ENCODE results near the gene SAP30BP.
A peak's percentile ranks its signal among the peaks of the same experiment; 100 is the strongest.

SAP30BP gene

DNA sequence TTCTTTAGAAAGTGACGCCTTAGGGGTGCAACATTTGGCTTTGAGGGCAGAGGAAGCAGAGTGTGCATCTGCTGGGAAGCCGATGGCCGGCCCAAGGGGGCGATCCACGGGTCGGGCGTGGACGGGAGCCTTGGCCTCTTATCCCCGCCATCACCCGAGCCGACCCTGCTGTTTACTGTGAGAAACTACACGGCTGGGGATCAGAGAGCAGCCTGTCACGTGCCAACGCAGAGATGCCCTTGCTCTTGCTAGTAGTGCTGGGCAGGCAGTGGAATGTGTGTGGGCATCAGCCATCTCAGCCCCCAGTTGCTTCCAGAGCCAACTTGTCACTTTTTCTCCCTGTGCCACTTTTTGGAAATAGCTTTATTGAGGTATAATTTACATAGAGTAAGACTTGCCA is 27.4 kb downstream of the SAP30BP start:
- peak overlapping the region; percentile 76 for H3K27ac ChIP-seq
- TF ChIP-seq, protein P1, sequence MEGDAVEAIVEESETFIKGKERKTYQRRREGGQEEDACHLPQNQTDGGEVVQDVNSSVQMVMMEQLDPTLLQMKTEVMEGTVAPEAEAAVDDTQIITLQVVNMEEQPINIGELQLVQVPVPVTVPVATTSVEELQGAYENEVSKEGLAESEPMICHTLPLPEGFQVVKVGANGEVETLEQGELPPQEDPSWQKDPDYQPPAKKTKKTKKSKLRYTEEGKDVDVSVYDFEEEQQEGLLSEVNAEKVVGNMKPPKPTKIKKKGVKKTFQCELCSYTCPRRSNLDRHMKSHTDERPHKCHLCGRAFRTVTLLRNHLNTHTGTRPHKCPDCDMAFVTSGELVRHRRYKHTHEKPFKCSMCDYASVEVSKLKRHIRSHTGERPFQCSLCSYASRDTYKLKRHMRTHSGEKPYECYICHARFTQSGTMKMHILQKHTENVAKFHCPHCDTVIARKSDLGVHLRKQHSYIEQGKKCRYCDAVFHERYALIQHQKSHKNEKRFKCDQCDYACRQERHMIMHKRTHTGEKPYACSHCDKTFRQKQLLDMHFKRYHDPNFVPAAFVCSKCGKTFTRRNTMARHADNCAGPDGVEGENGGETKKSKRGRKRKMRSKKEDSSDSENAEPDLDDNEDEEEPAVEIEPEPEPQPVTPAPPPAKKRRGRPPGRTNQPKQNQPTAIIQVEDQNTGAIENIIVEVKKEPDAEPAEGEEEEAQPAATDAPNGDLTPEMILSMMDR (conservative IDR thresholded peaks at IDR 0.05), result no peak

DNA sequence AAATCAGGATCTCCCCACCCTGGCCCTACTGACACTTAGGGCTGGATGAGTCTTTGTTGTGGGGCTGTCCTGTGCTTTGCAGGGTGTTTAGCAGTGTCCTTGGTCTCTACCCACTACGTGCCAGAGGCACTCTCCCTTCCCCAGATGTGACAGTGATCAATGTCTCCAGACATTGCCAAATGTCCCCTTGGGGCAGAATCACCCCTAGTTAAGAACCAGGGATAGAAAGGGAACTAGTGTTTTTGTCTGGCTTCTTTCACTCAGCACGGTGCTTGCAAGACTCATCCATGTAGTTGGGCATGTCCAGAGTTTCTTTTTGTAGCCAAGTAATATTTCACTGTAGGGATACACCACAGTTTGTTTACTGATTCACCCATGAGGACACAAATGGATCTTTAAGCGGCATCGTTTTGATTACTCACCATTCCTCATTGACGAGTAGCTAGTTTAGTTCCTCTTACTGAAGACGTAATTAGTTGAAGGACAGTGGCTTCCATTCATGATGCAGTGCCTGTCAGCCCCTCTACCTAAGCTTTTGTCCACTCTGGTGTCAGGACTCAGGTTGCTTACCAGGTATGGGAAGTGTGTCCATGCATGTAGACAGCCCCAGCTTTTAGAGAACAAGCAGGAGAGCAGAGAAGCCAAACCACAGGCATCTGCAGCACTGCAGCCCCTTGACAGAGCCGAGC is 28.1 kb downstream of the SAP30BP start:
- TF ChIP-seq, protein P1 (conservative IDR thresholded peaks at IDR 0.05), result no peak
- no peak overlapping the region for H3K27ac ChIP-seq

DNA sequence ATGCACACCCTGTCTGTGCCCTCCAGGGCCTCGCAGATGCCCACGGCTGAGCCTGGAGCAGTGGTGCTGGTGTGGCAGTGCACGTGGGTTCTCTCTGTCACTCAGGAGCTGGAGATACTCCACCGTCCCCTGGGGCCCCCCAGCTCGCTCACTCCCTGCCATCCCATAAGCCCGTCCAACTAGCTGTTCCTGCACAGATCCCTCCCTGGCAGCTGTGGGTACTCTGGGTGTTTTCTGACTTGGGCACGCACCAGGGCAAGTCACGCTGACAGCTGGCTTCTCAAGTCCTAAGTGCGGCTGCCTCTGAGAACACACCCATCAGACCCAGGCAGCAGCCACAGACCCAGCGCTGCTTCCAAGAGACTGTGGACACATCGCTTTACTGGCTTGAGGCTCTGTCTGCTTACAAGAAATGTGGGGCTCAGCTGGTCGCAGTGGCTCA is 28.7 kb downstream of the SAP30BP start:
- TF ChIP-seq, protein P1 (conservative IDR thresholded peaks at IDR 0.05), result no peak
- no peak overlapping the region for H3K27ac ChIP-seq

DNA sequence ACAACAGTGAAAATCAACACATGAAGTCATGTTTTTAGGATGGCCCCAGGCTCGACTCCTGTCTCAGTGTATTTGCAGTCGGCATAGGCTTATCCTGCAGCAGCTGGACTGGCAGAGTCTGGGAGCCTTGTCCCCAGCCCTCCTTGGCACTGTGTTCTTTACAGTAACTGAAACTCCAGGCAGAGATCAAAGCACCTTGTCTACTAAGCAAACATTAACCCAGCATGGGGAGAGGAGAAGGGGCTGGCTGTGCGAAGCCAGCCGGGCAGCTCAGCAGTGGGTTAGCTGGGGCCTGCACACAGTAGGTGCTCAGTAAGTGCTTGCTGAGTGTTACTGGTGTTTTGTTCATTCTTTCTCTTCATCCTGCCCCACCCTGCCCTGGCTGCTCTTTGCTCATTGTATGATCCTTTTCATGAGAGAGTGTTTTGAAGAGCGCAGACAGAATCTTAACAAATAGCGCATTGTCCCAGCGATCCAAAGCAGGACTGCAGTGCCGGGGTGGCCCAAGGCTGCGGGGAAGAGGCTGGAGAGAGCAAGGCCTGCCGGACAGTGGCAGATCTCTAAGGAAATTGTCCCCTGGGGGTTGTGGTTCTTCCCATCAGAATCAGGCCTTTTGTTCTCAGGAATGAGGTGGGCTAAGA is 30.6 kb downstream of the SAP30BP start:
- peak overlapping the region; percentile 62 for H3K27ac ChIP-seq
- TF ChIP-seq, protein P1 (conservative IDR thresholded peaks at IDR 0.05), result no peak

DNA sequence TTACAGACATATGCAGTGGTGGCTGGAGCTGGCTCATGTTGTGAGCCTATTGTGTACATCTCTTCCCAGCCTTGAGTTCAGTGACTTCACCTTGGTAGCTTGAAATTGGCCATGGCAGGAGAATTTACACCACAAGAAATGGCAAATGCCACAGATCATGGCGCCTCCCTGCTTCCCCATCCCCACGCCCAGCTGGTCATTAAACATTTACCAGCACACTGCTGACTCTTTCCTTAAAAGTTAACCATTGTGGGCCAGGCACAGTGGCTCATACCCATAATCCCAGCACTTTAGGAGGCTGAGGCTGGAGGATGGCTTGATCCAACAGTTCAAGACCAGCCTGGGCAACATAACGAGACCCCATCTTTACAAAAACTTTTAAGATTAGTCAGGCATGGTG is 31.5 kb downstream of the SAP30BP start:
- TF ChIP-seq, protein P1 (conservative IDR thresholded peaks at IDR 0.05), result no peak
- H3K27ac ChIP-seq, result no peak overlapping the region

DNA sequence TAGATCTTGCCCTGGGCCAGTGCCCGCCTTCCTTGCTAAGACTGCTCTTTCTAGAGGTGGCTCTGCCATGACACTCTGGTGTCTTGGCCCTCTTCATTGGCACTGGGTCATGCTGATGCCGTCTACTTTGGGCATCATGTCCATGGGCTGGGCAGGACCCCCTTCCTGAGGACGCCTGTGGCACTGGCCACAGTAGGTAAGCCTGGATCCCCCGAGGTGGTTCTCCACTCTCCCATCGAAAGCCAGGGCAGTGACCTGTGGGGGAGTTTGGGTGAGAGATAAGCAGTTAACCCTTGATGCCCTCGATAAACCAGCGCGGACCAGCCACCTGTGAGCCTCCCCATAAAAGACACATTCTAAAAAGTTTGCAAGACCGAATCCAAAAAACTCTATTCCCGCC is 34.1 kb downstream of the SAP30BP start:
- no peak overlapping the region for H3K27ac ChIP-seq
- TF ChIP-seq, protein P1 (conservative IDR thresholded peaks at IDR 0.05), result no peak

DNA sequence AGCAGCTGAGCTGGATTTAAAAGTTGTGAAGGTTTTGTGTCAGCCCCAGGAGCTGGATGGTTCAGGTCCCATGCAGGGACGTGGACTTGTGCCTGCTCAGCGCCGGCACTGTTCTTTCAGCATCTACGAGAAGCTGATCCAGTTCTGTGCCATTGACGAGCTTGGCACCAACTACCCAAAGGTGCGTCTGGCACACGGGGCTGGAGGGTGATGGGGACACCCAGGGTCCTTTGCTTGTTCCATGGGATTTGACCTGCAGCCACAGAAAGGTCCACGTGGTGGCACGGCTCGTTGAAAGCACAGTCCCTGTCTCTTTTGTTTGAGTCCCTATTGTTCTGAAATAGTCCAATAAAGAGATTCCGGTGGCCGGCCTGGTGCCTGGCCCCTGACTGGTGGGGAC is 36.1 kb downstream of the SAP30BP start:
- H3K27ac ChIP-seq, result no peak overlapping the region

More for the DNA sequence above, 36.1 kb downstream of the SAP30BP start:
- TF ChIP-seq, protein P1 (conservative IDR thresholded peaks at IDR 0.05), result no peak
